GM21526 (cell line): ENCODE measurements around the gene FRMD4A.

Source experiments
- ATAC-seq: cut with Tn5 transposase; IDR thresholded peaks from one replicate; pipeline ENCODE4 v1.9.1; 2021; ENCODE audit warnings: moderate library complexity; ENCODE audit not compliant: unreplicated experiment, low FRiP score

Gene FRMD4A

DNA sequence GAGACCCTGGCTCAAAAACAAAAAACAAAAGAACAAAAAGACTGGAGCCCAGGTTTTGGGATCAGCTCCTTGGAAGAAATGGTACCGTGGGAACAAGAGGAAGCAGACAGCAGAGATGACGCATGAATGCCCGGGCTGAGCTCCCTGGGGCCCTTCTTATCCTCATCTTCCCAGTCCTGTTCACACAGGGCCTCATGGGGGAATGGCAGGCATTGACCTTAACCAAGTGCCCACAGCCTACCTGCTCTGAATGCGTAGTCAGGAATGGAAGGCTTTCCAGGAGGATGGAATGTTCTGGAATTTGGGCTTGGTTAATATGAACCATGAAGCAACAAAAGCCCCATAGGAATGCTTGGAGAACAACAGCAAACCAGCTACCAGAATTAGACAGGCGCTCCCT is 589.3 kb downstream of the FRMD4A start:
- ATAC-seq = no peak

DNA sequence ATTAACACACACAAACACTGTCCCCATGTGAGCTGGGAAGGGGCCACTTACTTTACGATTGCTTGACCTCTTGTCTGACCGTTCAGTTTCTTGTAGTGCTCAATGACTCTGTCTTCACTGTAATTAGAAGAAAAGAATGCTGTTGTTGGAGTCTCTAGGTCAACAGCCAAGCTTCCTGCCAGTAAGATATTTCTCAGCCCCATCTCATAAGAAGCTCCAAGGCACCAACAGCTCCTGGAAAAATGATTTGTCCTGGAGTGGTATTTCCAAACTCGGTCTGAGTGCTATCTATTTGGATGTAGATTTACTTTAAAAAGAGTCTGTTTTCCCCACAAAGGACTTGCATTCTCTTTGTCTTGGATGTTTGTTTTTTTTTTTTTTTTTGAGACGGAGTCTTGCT is 590.3 kb downstream of the FRMD4A start:
- no peak for ATAC-seq

- ATAC-seq = no peak
These were observed 591.5 kb downstream of the FRMD4A start for GRCh38 chr10:13739183-13739582.

DNA sequence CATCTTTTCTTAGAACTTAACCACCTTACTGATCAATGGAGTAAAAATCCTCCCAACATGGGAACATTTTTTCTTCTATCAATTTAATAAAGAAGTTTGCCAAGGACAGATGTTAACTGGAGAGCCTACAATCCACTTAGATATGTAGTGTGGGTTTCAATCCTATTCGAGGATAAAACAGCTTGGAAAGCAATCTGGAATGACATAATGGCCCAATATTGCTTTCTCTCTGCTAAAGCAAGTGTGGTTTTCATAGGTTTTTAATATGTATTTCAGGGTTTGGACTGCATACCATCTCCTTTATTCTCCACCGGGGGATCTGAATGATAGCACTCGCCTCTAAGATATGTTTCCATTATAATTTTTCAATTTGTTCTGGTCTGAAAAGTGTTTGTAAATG is 594.2 kb downstream of the FRMD4A start:
- no peak for ATAC-seq

- ATAC-seq = no peak
These were observed 596.6 kb downstream of the FRMD4A start for GRCh38 chr10:13734151-13734550.

DNA sequence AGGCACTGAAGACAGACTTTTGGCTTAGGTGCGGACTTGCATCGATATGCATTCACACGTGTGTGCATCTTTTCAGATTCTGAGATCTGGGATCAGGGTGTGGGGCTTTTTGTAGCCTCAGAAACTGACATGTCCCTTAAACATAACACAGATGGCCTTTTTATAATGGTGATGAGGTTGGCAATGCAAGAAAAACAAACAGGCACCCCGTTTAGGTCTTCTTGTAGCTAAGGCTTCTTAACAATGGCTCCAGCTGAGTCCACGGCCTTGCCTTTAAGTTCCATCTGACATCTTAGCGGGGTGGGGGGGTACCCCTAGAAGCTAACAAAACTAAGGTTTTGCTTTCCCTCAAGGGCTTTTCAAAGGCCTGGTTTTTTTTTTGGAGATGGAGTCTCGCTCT is 597.7 kb downstream of the FRMD4A start:
- ATAC-seq = no peak

- no peak for ATAC-seq
These were observed 598.3 kb downstream of the FRMD4A start for GRCh38 chr10:13732465-13732881.

DNA sequence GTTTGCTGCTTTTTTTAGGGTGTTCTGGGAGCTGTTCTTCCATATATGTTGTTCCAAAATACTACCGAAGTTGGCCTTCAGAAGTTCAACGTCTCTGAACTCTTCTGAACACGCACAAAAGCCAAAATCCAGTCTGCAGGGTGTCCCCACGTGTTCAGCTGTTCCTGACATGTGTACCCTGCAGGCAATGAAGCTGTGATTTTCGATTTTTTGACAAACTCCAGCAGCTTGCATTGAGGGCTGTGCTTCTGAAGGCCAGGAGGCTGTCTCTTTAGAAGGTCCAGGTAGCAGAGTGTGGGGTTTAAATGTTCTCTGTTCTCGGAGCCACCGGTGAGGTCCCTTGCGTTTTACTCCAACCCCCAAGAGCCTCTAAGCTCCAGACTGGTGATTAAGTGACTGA is 598.9 kb downstream of the FRMD4A start:
- no peak for ATAC-seq

DNA sequence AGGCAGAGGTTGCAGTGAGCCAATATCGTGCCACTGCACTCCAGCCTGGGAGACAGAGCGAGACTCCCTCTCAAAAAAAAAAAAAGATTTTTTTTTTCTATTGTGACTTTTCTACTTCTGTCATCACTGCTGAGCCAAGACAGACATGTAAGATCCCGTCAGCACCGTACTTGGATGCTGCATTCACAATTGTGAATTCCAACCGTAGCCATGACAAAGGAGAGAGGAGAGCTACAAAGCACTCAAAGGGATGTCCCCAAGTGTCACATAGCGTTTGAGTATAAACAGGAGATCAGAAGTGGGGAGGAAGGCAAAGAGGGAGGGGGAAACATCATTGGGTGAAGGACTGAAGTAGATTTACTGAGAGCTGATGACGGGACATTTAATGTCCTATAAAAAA is 599.8 kb downstream of the FRMD4A start:
- ATAC-seq = no peak

DNA sequence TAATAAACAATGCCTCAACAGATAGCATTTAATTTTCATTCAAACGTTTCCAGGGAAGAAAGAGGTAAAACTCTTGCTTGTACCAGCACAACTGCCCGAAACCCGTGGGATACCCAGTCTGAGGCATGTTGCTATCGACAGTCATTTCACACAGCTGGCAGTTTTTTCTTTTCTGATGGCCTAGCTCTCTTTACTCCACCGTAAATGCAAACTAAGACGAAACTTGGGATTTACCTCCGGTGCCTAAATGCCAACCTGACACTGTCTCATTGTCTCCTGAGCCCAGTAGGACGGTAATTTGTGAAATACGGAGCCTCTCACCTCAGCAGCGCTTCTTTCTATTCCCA is 600.4 kb downstream of the FRMD4A start:
- no peak for ATAC-seq

DNA sequence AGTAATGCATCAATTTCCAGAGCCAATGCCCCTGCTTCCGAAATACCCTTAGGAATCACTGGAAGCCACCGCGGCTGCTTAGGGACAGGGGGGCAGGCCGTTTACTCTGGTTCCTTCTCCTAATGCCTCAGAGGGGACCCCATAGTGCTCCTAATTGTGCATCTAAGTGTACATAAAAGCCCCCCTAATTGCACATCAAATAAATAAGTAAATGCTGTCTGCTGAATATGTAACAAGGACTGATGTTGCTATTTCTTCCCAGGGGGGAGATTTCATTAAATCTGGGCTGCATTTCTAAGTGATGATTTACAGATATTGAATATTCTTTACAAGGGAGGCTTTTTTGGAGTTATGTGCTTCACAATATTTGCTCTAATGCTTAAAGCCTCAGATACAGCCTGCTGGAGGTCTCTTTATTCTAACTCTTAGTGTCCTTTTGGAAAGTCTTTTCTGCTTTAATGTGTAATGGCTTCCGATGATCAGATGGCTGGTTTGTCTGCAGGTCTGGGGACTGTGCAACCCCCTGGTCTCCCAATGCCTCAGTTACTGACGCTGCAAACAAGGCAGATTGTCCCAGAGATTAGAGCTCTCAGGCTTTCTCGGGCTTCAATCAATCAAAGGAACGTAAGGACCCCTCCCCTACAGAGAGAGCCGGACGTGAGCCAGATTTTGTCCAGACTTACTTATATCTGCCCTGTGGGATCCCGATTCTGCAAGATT is 601.0 kb downstream of the FRMD4A start:
- no peak for ATAC-seq

DNA sequence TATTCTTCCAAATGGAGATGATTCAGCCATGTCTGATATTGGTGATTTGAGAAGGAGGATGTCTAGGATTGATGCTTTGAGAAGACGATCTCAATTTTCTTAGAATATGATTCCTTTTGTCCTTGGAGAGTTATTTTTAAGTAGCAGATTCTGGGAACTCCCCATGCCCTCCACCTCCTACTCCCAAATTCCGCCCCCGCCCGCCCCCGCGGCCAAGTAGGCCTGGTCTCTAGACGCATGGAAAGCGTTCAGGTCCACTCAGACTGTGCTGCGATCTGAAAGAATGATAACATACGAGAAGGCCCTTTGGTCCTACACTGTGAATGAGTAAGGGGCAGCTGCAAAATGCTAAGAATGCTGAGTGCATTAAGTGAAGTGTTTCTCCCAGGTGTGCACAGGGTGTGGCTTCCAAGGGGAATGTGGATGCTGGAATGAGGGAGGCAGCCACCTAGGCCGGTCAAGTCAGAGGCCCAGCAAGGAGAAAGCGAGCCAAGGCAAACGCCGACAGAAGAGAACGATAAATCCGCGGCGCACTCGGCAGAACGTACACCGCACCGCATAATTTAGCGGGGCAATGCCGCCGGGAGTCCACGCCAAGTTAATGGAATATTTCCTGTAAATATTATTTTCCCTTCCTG is 601.7 kb downstream of the FRMD4A start:
- no peak for ATAC-seq

DNA sequence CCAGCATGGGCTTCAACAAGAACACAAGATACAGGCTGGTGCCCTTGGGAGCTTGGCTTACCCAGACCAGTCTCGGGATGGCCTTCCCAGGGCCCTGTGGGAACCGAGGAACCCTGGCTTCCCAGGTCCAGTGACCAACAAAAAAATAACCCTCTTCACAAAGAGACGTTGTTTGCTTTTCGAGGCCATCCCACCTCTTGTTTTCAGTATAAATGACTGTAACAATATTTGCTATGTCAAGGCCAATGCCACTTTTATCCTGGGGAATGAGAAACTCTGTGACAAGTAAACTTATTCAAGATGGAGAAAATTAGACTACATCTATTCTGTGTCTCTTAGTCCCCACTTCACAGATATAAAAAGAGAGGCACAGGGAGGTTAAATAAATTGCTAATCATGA is 605.1 kb downstream of the FRMD4A start:
- no peak for ATAC-seq

GRCh38 chr10:13724484-13724883 is 606.2 kb downstream of the FRMD4A start:
- no peak for ATAC-seq

DNA sequence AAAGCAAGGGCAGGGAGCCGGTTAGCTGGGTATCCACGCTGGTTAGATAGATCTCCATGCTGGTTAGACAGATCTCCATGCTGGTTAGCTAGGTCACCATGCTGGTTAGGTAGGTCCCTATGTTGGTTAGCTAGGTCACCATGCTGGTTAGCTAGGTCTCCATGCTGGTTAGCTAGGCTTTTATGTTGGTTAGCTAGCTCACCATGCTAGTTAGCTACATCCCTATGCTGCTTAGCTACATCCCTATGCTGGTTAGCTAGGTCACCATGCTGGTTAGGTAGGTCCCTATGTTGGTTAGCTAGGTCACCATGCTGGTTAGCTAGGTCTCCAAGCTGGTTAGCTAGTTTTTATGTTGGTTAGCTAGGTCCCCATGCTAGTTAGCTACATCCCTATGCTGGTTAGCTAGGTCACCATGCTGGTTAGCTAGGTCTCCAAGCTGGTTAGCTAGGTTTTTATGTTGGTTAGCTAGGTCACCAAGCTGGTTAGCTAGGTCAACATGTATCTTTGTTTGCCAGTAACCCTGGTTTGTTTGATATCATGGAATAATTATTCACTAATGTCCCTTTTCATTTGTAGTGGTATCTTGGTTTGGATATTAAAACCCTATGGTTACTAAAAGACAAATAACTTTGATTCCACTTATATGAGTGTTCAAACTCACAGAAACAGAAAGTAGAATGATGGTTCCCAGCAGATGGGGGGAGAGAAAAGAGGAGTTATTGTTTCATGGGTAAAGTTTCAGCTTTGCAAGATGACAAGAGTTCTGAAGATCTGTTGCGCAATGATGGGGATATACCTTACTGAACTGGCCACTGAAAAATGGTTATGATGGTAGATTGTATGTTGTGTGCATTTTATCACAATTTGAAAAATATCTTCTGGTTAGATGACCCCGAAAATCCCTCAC is 607.7 kb downstream of the FRMD4A start:
- ATAC-seq = no peak

GRCh38 chr10:13721486-13721885 is 609.2 kb downstream of the FRMD4A start:
- ATAC-seq = no peak

DNA sequence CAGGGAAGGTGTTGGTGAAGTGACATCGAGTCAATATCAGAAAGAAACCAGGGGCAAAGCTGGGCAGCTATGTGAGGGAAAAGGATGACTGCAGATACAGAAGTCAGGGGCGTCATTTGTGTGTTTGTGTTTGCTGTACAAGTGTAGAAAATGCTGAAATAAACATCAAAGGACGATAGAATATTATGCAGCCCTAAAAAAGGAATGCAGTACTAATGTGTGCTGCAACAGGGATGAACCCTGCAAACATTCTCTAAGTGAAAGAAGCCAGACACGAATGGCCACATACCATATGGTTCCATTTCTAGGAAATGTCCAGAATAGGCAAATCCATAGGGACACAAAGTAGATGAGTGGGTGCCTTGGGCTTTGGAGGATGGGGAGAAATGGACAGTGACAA is 610.0 kb downstream of the FRMD4A start:
- no peak for ATAC-seq

DNA sequence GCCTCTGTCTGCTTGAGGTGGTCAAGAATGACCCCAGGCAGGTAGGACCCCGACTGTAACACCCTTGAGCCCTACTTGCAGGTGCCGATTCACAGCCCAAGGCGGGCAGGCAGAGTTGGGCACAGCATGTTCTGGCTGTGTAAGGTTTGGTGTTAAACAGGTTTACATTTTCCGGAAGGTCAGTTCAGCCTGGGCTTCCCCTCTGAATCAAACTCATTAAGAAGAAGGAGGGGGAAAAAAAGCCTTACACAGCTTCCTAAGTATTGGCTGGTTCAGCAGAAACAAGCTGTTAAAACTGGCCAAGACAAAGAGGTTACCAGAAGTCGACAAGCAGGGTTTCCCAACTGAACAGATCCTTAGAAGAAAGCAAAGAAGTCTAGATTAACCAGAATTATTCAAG is 611.3 kb downstream of the FRMD4A start:
- ATAC-seq = no peak

- ATAC-seq = no peak
These were observed 611.9 kb downstream of the FRMD4A start for GRCh38 chr10:13718820-13719219.

- no peak for ATAC-seq
These were observed 612.6 kb downstream of the FRMD4A start for GRCh38 chr10:13717936-13718772.

DNA sequence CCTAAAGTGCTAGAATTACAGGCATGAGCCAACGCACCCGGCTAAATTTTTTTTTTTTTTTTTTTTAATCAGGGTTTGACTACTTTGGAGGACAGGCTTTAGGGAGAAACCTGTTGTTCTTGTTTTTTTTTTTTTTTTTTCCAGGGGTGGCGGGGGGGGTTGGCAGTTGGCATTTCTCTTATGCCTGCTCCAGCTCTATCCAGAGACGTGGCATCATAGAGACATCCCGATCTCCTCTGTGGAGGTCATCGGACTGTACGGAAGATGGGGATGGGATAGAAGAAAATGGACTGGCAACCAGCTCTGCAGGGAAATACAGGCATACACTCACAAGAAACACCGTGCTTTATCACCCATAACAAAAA is 613.2 kb downstream of the FRMD4A start:
- no peak for ATAC-seq
